Hepatocyte (in vitro differentiated cells): ENCODE data around the gene DNM2.

Experiments
- CTCF ChIP-seq: fragments of 200-600 bp; sonication (generic); IDR thresholded peaks from 2 replicates; pipeline ENCODE4 v1.5.1; 2016; ENCODE audit warnings: antibody characterized with exemption, mild to moderate bottlenecking; ENCODE audit not compliant: poor library complexity
- EZH2phosphoT487 ChIP-seq: fragments of 200-600 bp; sonication (generic); IDR thresholded peaks from one replicate; pipeline ENCODE4 v1.6.1; 2018; ENCODE audit warnings: antibody characterized with exemption, mild to moderate bottlenecking, low read depth, moderate library complexity; ENCODE audit not compliant: unreplicated experiment, severe bottlenecking

DNA sequence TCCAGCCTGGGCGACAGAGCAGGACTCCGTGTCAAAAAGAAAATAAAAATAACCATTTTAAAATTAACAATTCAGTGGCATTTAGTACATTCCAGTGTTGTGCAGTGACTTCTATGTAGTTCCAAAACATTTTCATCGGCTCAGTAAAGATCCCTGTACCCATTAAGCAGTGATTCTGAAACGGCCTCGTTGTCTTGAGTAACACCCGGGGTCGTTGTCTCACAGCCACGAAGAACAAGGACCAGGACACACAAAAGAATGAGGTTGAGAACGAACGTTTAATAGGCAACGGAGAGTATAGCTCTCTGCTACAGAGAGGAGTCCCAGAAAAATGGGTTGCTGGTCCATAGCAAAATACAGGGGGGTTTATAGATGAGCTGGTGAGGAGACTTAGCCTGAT lies 120.5 kb downstream of the DNM2 start:
- TF ChIP-seq EZH2phosphoT487: no peak
- no peak for TF ChIP-seq CTCF
